Esophagus squamous epithelium (tissue), 5 donors: ENCODE measurements around the gene NAXE. TPM values are rescaled to one million over a fixed set of nuclear protein-coding genes. Genes with fewer than 3 reads are reported as not detected.
A peak's percentile ranks its signal among the peaks of the same experiment; 100 is the strongest.

Source experiments
- DNase-seq: peaks from one replicate; lab custom pipeline; 2025; lab: John Stamatoyannopoulos, UW
- H3K27ac ChIP-seq, 4 donors: fragments of 200-600 bp; sonication (generic); one replicate each; pipeline ENCODE4 v1.5.1; 2016 to 2019; ENCODE audit warnings: mild to moderate bottlenecking in 1 of 4
- H3K27me3 ChIP-seq, 4 donors: fragments of 200-600 bp; sonication (generic); 1 replicate in 3 of 4; 2 replicates in 1 of 4; pipeline versions ENCODE4 v1.5.1 to v1.6.0; 2017 to 2021; ENCODE audit warnings: antibody characterized with exemption in 1 of 4
- H3K36me3 ChIP-seq, 3 donors: fragments of 200-600 bp; sonication (generic); one replicate each; pipeline ENCODE4 v1.5.1; 2016 to 2019
- H3K4me1 ChIP-seq, 3 donors: fragments of 200-600 bp; sonication (generic); one replicate each; pipeline ENCODE4 v1.5.1; 2017 to 2019
- H3K4me3 ChIP-seq, 4 donors: fragments of 200-600 bp; sonication (generic); 1 replicate in 3 of 4; 2 replicates in 1 of 4; pipeline ENCODE4 v1.5.1; 2016 to 2019; ENCODE audit warnings: mild to moderate bottlenecking in 2 of 4, moderate library complexity in 1 of 4
- H3K9me3 ChIP-seq, 3 donors: fragments of 200-600 bp; sonication (generic); one replicate each; pipeline ENCODE4 v1.5.1; 2016 to 2019
- POLR2A ChIP-seq, 4 donors: fragments of 450-650 bp; IDR thresholded peaks; one replicate each; pipeline ENCODE4 v1.6.1; 2017; ENCODE audit warnings: antibody characterized with exemption in 4 of 4, mild to moderate bottlenecking in 4 of 4, moderate library complexity in 3 of 4
- whole genome bisulfite sequencing, 2 donors: methylation state at CpG; one replicate each; pipeline ENCODE4 v1.1.5; 2018; 5-methylcytosine and 5-hydroxymethylcytosine counted together
- intact Hi-C: fragments of 100-400 bp; cut with DNase I; formaldehyde crosslinking; loops from one replicate; pipeline ENCODE4 v1.15.0; 2022
- total RNA-seq, 4 donors: library from RNA; depleted of rRNA; stranded (reverse); fragments of >200 nt; gene quantifications; one replicate each; pipeline ENCODE4 v1.1.0, GENCODE V29; 2016
- TF ChIP-seq, protein P1 (sequence below), 6 experiments: fragments of 450-650 bp in 4 of 6; fragments of 200-600 bp in 2 of 6; sonication (generic) in 2 of 6; IDR thresholded peaks; one replicate each; pipeline ENCODE4 v1.5.1; 2016 to 2019; ENCODE audit warnings: antibody characterized with exemption in 6 of 6, mild to moderate bottlenecking in 4 of 6, moderate library complexity in 4 of 6
- donor health status: DM: yes; HTN: yes; CAD: no.

NAXE gene
- total RNA-seq, 4 donors from 2014 or later, result 36.5 to 64.4 (median 52.8) TPM

GRCh38 chr1:156566436-156566835 is 25.1 kb upstream of the NAXE start:
- Histone ChIP-seq H3K9me3 (no peaks in the 10 kb centered on the region), H3K4me3 (no peak overlapping the region), H3K4me1 (peaks cover 0 to 6% (median 5%) of the 10 kb centered on the region in 3 donors), H3K36me3 (no peaks in the 10 kb centered on the region), H3K27ac (no peak overlapping the region), H3K27me3 (no peaks in the 10 kb centered on the region)
- 94 to 97% methylated on average over 4 of the region's 4 CpGs for WGBS, 2 donors
- intact Hi-C loops, result no loop called here
- DNase-seq, result no peak
- no peak for TF ChIP-seq POLR2A (IDR thresholded peaks at IDR 0.05)
- TF ChIP-seq, protein P1, sequence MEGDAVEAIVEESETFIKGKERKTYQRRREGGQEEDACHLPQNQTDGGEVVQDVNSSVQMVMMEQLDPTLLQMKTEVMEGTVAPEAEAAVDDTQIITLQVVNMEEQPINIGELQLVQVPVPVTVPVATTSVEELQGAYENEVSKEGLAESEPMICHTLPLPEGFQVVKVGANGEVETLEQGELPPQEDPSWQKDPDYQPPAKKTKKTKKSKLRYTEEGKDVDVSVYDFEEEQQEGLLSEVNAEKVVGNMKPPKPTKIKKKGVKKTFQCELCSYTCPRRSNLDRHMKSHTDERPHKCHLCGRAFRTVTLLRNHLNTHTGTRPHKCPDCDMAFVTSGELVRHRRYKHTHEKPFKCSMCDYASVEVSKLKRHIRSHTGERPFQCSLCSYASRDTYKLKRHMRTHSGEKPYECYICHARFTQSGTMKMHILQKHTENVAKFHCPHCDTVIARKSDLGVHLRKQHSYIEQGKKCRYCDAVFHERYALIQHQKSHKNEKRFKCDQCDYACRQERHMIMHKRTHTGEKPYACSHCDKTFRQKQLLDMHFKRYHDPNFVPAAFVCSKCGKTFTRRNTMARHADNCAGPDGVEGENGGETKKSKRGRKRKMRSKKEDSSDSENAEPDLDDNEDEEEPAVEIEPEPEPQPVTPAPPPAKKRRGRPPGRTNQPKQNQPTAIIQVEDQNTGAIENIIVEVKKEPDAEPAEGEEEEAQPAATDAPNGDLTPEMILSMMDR (IDR thresholded peaks at IDR 0.05), result no peak

- TF ChIP-seq, protein P1 (IDR thresholded peaks at IDR 0.05), result no peak
- no peak for TF ChIP-seq POLR2A (IDR thresholded peaks at IDR 0.05)
- Histone ChIP-seq H3K27ac (peak overlapping the region in 1 of 4 donors; percentile 55), H3K4me3 (peak overlapping the region in 3 of 4 donors; percentile 45 to 62 (median 51)), H3K9me3 (no peaks in the 10 kb centered on the region), H3K4me1 (peaks cover 7 to 19% (median 15%) of the 10 kb centered on the region in 3 donors), H3K36me3 (no peaks in the 10 kb centered on the region), H3K27me3 (peaks cover 0 to 7% (median 0%) of the 10 kb centered on the region in 4 donors)
- intact Hi-C loops, result no loop called here
- whole genome bisulfite sequencing, 2 donors, result 9 to 11% methylated on average over 4 of the region's 4 CpGs
- DNase-seq, result no peak
Measured at GRCh38 chr1:156571261-156571852, 20.2 kb upstream of the NAXE start.

DNA sequence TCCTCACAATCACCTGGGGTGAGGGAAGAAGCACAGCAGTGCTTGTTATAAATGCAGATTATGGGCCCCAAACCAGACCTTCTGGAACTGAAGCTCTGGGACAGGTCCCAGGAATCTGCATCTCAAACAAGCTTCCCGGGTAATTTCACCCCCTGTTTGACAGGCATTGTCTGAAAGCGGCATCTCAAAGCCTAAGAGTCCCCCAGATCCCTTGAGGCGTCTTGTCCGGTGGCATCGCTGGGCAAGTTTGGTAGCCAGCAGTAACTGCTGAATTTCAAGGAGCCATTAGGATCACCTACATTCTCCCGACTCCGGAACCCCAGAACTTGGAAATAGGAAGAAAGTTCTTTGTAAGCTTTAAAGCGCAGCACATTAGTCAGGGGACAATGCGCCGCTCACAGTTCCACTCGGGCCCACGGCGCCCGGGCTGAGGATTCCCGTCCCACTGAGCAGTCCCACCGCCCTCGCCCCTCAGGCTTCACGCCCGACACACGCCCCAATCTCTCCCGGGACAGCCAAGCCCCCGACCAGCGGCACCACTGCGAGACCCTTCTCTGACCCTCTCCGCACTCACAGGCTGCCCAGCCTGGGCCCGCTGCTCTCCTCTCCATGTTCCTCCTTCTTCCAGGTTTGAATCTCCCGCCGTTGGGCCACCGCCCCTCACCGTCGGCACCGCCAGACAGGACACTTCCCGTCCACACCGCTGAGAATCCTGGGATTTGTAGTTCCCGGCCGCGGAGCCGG is 19.5 kb upstream of the NAXE start, which contains the start of gene IQGAP3:
IQGAP3 (minus strand) TSS at position 647 of the 744 bp plus-strand sequence; CDS start at position 611, 36 bp downstream.
- Histone ChIP-seq H3K4me1 (peaks cover 7 to 19% (median 15%) of the 10 kb centered on the region in 3 donors), H3K9me3 (no peaks in the 10 kb centered on the region), H3K36me3 (no peaks in the 10 kb centered on the region), H3K27ac (peak within 1 kb of the TSS in 3 of 4 donors; percentile 29 to 55 (median 53)), H3K27me3 (peaks cover 0 to 7% (median 0%) of the 10 kb centered on the region in 4 donors), H3K4me3 (peak within 1 kb of the TSS; percentile 31 to 62 (median 48))
- 2 to 3% methylated on average over 24 to 30 of the region's 38 CpGs for WGBS, 2 donors
- DNase-seq, result no peak
- intact Hi-C loops, result no loop called here
- peak in 1 of 4 donors; percentile 19 for TF ChIP-seq POLR2A (IDR thresholded peaks at IDR 0.05)
- TF ChIP-seq, protein P1 (IDR thresholded peaks at IDR 0.05), result peak in 1 of 6 experiments; percentile 5

- H3K27me3 ChIP-seq, result peaks cover 0 to 7% (median 0%) of the 10 kb centered on the region in 4 donors
- no peaks in the 10 kb centered on the region for H3K36me3 ChIP-seq
- H3K9me3 ChIP-seq, result no peaks in the 10 kb centered on the region
- intact Hi-C loops, result no loop called here
- DNase-seq, result no peak
- H3K4me1 ChIP-seq, result peaks cover 7 to 19% (median 15%) of the 10 kb centered on the region in 3 donors
- 39 to 48% methylated on average over 4 to 10 of the region's 10 CpGs for WGBS, 2 donors
- TF ChIP-seq, protein P1 (IDR thresholded peaks at IDR 0.05), result peak in 1 of 6 experiments; percentile 1
- TF ChIP-seq POLR2A (IDR thresholded peaks at IDR 0.05), result no peak
- peak overlapping the region; percentile 31 to 62 (median 48) for H3K4me3 ChIP-seq
- peak overlapping the region in 2 of 4 donors; percentile 53 to 55 for H3K27ac ChIP-seq
Measured at GRCh38 chr1:156572663-156573018, 18.9 kb upstream of the NAXE start.
